RWPE1 (cell line): Measurements from ENCODE around the gene PTPRZ1.

ENCODE experiments used
- CTCF ChIA-PET: fragments of 350-600 bp; sonication (Branson Sonifier 250); formaldehyde crosslinking; extraction: SDS; loops from one replicate; lab custom pipeline; 2021; lab: Yijun Ruan, JAX
- POLR2A ChIA-PET: fragments of 400-600 bp; formaldehyde crosslinking; extraction: SDS; loops from one replicate; lab custom pipeline; 2020; ENCODE audit warnings: antibody characterized with exemption; ENCODE audit not compliant: low non-redundant PET; lab: Yijun Ruan, JAX
- DNase-seq: peaks from one replicate; pipeline ENCODE4 v3.0.0; 2012; ENCODE audit warnings: low spot score
- H3K27ac ChIP-seq: fragments of 450-650 bp; 2 replicates; pipeline ENCODE4 v1.5.1; 2017
- TF ChIP-seq, protein P1 (sequence below): fragments of 450-650 bp; conservative IDR thresholded peaks from 2 replicates; pipeline ENCODE4 v1.5.1; 2017; ENCODE audit warnings: low read depth, mild to moderate bottlenecking

The PTPRZ1 gene

DNA sequence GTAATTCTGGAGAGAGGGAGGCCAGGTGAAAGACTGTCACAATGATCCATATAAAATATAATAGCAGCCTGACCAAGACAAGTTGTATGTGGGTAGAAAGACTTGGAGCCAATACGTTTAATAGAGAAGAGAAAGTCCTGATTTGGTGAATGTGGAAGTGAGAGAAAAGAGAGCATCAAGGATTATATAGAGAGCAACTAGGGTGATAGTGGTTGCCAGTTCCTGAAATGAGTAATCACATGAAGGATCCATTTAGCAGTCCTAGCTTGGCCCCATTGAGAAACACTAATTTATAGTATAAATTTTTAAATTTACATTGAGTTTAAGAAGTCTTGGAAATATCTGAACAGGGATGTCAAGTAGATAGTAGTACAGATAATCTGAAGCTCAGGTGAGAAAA lies 197.1 kb downstream of the PTPRZ1 start:
- ChIA-PET CTCF (no interaction called here), POLR2A (no interaction called here)
- no peak for DNase-seq
- TF ChIP-seq, protein P1, sequence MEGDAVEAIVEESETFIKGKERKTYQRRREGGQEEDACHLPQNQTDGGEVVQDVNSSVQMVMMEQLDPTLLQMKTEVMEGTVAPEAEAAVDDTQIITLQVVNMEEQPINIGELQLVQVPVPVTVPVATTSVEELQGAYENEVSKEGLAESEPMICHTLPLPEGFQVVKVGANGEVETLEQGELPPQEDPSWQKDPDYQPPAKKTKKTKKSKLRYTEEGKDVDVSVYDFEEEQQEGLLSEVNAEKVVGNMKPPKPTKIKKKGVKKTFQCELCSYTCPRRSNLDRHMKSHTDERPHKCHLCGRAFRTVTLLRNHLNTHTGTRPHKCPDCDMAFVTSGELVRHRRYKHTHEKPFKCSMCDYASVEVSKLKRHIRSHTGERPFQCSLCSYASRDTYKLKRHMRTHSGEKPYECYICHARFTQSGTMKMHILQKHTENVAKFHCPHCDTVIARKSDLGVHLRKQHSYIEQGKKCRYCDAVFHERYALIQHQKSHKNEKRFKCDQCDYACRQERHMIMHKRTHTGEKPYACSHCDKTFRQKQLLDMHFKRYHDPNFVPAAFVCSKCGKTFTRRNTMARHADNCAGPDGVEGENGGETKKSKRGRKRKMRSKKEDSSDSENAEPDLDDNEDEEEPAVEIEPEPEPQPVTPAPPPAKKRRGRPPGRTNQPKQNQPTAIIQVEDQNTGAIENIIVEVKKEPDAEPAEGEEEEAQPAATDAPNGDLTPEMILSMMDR, result no peak
- H3K27ac ChIP-seq, result no peak overlapping the region

DNA sequence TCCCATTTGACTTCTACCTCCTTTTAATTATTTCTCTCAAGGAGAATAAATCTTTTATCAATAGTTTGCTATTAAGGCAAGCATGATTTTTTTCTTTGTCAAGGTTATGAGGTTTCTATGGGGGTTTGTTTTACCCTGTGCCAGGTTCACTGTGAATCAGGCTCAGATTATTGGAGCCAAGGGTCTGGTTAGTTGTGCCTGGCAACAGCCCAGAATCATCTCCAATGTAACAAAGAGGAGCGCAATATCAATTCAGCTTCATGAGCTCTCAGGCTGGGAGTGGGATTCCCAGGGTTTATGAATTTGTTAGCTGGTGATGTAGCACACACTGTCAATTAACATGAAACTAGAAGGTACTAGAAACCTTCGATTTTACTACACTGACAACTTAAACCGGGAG lies 197.9 kb downstream of the PTPRZ1 start:
- CTCF ChIA-PET, result no interaction called here
- TF ChIP-seq, protein P1, result no peak
- POLR2A ChIA-PET, result no interaction called here

DNA sequence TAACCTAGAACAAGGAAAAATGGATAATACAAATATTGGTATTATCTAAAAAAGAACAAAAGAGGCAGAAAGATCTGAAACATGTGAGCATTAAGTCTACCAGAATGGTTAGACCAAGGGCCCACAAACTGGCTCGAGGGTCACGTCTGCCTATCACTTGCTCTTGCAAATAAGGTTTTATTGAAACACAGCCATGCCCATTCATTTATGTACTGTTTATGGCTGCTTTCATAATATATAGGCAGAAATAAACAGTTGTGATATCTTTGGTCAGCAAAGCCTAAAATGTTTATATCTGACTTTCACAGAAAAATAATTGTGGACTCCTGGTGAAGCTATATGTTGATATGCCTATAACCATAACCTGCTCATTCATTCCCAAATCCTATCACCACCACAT lies 199.3 kb downstream of the PTPRZ1 start:
- ChIA-PET CTCF (no interaction called here), POLR2A (interaction anchor here (0.5 kb wide), 1 partner anchor 63 kb away, joined by 4 read pairs; no protein-coding TSS in a partner anchor)
- TF ChIP-seq, protein P1, result no peak
- H3K27ac ChIP-seq, result no peak overlapping the region
- DNase-seq, result no peak

More for the DNA sequence above, 197.9 kb downstream of the PTPRZ1 start:
- no peak for DNase-seq
- no peak overlapping the region for H3K27ac ChIP-seq

DNA sequence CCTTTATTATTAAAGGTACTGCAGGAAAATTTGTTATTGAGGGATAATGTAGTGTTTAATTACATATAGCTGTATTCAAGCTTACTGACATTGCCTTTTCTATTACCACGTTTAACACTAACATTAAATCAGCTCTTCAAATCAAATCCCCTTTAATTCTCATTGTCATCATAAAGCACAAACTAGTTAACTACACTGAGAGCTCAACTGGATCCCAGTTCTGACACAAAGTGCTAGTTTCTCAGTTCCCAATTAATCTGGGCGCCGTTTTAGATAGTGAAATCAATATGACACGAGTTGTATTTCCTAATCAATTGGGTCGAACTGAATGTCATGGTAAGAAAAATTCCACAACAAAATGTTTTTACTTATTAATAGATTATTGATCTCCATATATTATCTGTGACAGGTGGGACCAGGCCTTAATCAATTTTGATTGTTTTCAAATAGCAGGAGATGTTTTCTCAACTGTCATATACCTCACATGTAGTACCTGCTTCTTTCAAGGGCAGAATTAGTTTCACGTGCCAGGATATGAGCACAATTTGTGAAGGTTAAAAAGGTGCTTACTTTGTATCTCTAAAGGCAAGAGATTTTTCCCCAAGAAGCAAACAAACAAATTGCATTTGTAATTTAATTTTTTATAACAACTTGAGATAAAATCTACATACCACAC lies 200.1 kb downstream of the PTPRZ1 start:
- no peak overlapping the region for H3K27ac ChIP-seq
- CTCF ChIA-PET, result no interaction called here
- DNase-seq, result no peak
- TF ChIP-seq, protein P1, result no peak
- POLR2A ChIA-PET, result no interaction called here

DNA sequence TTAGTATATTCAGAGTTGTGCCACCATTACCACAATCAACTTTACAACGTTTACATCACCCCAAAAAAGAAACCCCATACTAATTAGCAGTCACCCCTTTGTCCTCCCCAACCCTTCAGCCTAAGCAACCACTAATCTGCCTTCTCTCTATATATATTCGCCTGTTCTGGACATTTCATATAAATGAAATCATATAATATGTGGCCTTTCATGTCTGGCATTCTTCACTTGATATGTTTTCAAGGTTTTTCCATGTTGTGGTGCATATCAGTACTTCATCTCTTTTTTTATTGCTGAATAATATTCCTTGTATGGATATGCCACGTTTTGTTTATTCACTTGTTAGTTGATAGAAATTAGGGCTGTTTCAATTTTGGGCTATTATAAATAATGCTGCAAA lies 200.7 kb downstream of the PTPRZ1 start:
- POLR2A ChIA-PET, result no interaction called here
- CTCF ChIA-PET, result no interaction called here
- DNase-seq, result no peak
- TF ChIP-seq, protein P1, result no peak
- no peak overlapping the region for H3K27ac ChIP-seq

DNA sequence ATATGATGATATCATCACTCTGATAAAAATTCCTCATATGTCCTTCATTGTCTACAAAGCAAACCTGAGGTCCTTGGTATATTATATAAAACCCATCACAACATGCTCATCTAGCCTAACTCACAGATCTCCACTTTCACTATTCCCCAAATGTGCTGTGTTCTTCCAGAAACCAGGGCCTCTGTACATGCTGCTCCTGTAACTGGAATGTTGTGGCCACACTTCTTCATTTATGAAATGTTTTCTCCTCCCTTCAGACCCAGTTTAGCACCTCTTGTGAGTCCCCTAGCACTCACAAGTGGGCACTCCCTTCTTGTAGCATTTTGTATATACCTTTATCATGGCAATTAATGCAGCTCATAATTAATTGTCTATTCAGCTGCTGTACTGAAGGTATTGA lies 209.2 kb downstream of the PTPRZ1 start:
- DNase-seq, result no peak
- ChIA-PET POLR2A (no interaction called here), CTCF (no interaction called here)
- TF ChIP-seq, protein P1, result no peak
- H3K27ac ChIP-seq, result no peak overlapping the region
